IMR-90 (cell line): ENCODE results near the gene EYS. TPM values are rescaled to one million over a fixed set of nuclear protein-coding genes. Genes with fewer than 3 reads are reported as not detected.

Source experiments
- ATAC-seq: fragments of 200-7000 bp; cut with Tn5 transposase; 2 replicates; pipeline ENCODE4 v1.9.1; 2020; ENCODE audit warnings: low read depth, mild to moderate bottlenecking, moderate library complexity
- BruUV-seq: library from RNA; stranded (reverse); fragments of 400-500 nt; replicated peaks from 2 replicates; lab custom pipeline; 2021; lab: Mats Ljungman, UMichigan
- CTCF ChIA-PET: fragments of 300-600 bp; formaldehyde crosslinking; extraction: SDS; loops from one replicate; lab custom pipeline; 2021; ENCODE audit warnings: antibody characterized with exemption; lab: Yijun Ruan, JAX
- POLR2A ChIA-PET: fragments of 300-600 bp; sonication (Branson Sonifier 250); formaldehyde crosslinking; loops from one replicate; lab custom pipeline; 2022; ENCODE audit warnings: antibody characterized with exemption; ENCODE audit not compliant: unreplicated experiment; lab: Charles Lee
- DNase-seq: peaks from one replicate; pipeline ENCODE4 v3.0.0; 2013
- H2AFZ ChIP-seq: replicated peaks from 2 replicates; pipeline ENCODE3; 2013; ENCODE audit warnings: low read length, mild to moderate bottlenecking; ENCODE audit not compliant: poor library complexity
- H2AK5ac ChIP-seq: 2 replicates; pipeline ENCODE4 v1.6.1; 2013; ENCODE audit warnings: low read depth, low read length, inconsistent platforms
- H2AK9ac ChIP-seq: replicated peaks from 2 replicates; pipeline ENCODE3; 2013; ENCODE audit warnings: mild to moderate bottlenecking, low read depth, low read length, moderate library complexity; ENCODE audit not compliant: poor library complexity
- H2BK120ac ChIP-seq: 2 replicates; pipeline ENCODE4 v1.6.1; 2013; ENCODE audit warnings: low read depth, low read length, inconsistent platforms
- H2BK15ac ChIP-seq: 3 replicates; pipeline ENCODE4 v1.6.1; 2013; ENCODE audit warnings: low read depth, low read length, inconsistent platforms
- H2BK20ac ChIP-seq: 2 replicates; pipeline ENCODE4 v1.6.1; 2013; ENCODE audit warnings: low read depth, mild to moderate bottlenecking, inconsistent platforms, low read length, moderate library complexity
- H2BK5ac ChIP-seq: 2 replicates; pipeline ENCODE4 v1.6.1; 2013; ENCODE audit warnings: mild to moderate bottlenecking, low read depth, low read length, inconsistent platforms; ENCODE audit not compliant: poor library complexity, severe bottlenecking
- H3K14ac ChIP-seq: replicated peaks from 2 replicates; pipeline ENCODE4 v1.6.1; 2013; ENCODE audit warnings: low read depth, low read length, inconsistent platforms
- H3K18ac ChIP-seq: 2 replicates; pipeline ENCODE4 v1.6.1; 2013; ENCODE audit warnings: low read depth, low read length, control low read depth
- H3K23ac ChIP-seq: 2 replicates; pipeline ENCODE4 v1.6.1; 2013; ENCODE audit warnings: low read depth, low read length, inconsistent platforms
- H3K27ac ChIP-seq: 2 replicates; pipeline ENCODE4 v1.5.1; 2013; ENCODE audit warnings: mild to moderate bottlenecking, control low read depth, low read length; ENCODE audit not compliant: insufficient read depth
- H3K27me3 ChIP-seq: 2 replicates; pipeline ENCODE4 v1.6.1; 2013; ENCODE audit warnings: low read length; ENCODE audit not compliant: control insufficient read depth, insufficient read depth
- H3K36me3 ChIP-seq: 2 replicates; pipeline ENCODE4 v1.6.1; 2013; ENCODE audit warnings: low read length, mixed read lengths; ENCODE audit not compliant: control insufficient read depth, insufficient read depth
- H3K4ac ChIP-seq: 2 replicates; pipeline ENCODE4 v1.6.1; 2013; ENCODE audit warnings: low read depth, low read length, inconsistent platforms
- H3K4me1 ChIP-seq: 2 replicates; pipeline ENCODE4 v1.6.1; 2013; ENCODE audit warnings: low read length, mixed read lengths; ENCODE audit not compliant: control insufficient read depth, insufficient read depth
- H3K4me2 ChIP-seq: 2 replicates; pipeline ENCODE4 v1.6.1; 2013; ENCODE audit warnings: low read depth, mild to moderate bottlenecking, control low read depth, low read length, moderate library complexity
- H3K4me3 ChIP-seq: 2 replicates; pipeline ENCODE4 v1.5.1; 2013; ENCODE audit warnings: low read depth, mild to moderate bottlenecking, control low read depth, low read length, moderate library complexity; ENCODE audit not compliant: insufficient read depth
- H3K56ac ChIP-seq: 2 replicates; pipeline ENCODE4 v1.6.1; 2013; ENCODE audit warnings: low read length, inconsistent platforms; ENCODE audit not compliant: insufficient read depth; ENCODE audit errors: extremely low read depth
- H3K79me1 ChIP-seq, 2 experiments: 2 replicates each; pipeline ENCODE4 v1.6.1; 2013; ENCODE audit warnings: low read length in 2 of 2, inconsistent platforms in 1 of 2, low read depth in 1 of 2
- H3K9ac ChIP-seq: 2 replicates; pipeline ENCODE4 v1.6.1; 2013; ENCODE audit warnings: low read depth, low read length, control low read depth
- H3K9me1 ChIP-seq: 2 replicates; pipeline ENCODE4 v1.6.1; 2013; ENCODE audit warnings: low read length, inconsistent platforms; ENCODE audit not compliant: insufficient read depth
- H3K9me3 ChIP-seq: 2 replicates; pipeline ENCODE4 v1.6.1; 2013; ENCODE audit warnings: low read length; ENCODE audit not compliant: control insufficient read depth, insufficient read depth
- H4K20me1 ChIP-seq: 2 replicates; pipeline ENCODE4 v1.6.1; 2013; ENCODE audit warnings: low read length, inconsistent platforms; ENCODE audit not compliant: insufficient read depth
- H4K5ac ChIP-seq: 2 replicates; pipeline ENCODE4 v1.6.1; 2013; ENCODE audit warnings: mild to moderate bottlenecking, low read depth, low read length, control low read depth
- H4K8ac ChIP-seq, 2 experiments: 2 replicates each; pipeline ENCODE4 v1.6.1; 2013; ENCODE audit warnings: low read depth in 2 of 2, low read length in 2 of 2, control low read depth in 1 of 2, inconsistent platforms in 1 of 2
- H4K91ac ChIP-seq: 2 replicates; pipeline ENCODE4 v1.6.1; 2013; ENCODE audit warnings: low read depth, low read length, inconsistent platforms; ENCODE audit not compliant: insufficient read depth
- MAFK ChIP-seq: IDR thresholded peaks from 2 replicates; pipeline ENCODE4 v1.6.1; 2012; ENCODE audit warnings: low read depth, low read length, improper control_type of control experiment
- RAD21 ChIP-seq: IDR thresholded peaks from 2 replicates; pipeline ENCODE4 v1.6.1; 2012; ENCODE audit warnings: low read length, improper control_type of control experiment
- RFX5 ChIP-seq: IDR thresholded peaks from 2 replicates; pipeline ENCODE4 v1.8.0; 2012; ENCODE audit warnings: low read depth, mild to moderate bottlenecking, low read length, moderate library complexity
- USF2 ChIP-seq: fragments of 150-350 bp; IDR thresholded peaks from 2 replicates; pipeline ENCODE4 v1.6.1; 2017; ENCODE audit warnings: mild to moderate bottlenecking, antibody characterized with exemption, low read length, low read depth
- WGBS, 2 experiments: methylation state at CpG; one replicate each; pipeline versions ENCODE4 v1.1.5 to v1.1.7; 2013; ENCODE audit warnings: missing lambda C conversion rate in 2 of 2; ENCODE audit not compliant: insufficient read length in 1 of 2; ENCODE audit errors: extremely low coverage in 2 of 2; 5-methylcytosine and 5-hydroxymethylcytosine counted together
- dilution Hi-C: fragments of 300-500 bp; cut with HindIII; formaldehyde crosslinking; loops from one replicate; pipeline ENCODE4 v1.14.3; 2018; ENCODE audit warnings: low sequenced_read_pairs; ENCODE audit not compliant: unreplicated experiment
- in situ Hi-C: fragments of 300-500 bp; cut with MboI; formaldehyde crosslinking; loops from 3 replicates; pipeline ENCODE4 v1.14.3; 2019; ENCODE audit warnings: low sequenced_read_pairs, inconsistent platforms, mixed read lengths
- intact Hi-C: fragments of 100-400 bp; cut with micrococcal nuclease; formaldehyde crosslinking; loops from 2 replicates; pipeline ENCODE4 v1.10.0; 2022
- polyA plus RNA-seq, 3 experiments: library from polyadenylated mRNA; depleted of rRNA; stranded (reverse); fragments of >200 nt; gene quantifications; 2 replicates each; pipeline ENCODE4 v1.2.3, GENCODE V29; 2012; ENCODE audit warnings: low replicate concordance in 1 of 3
- total RNA-seq: library from RNA; depleted of rRNA; stranded (reverse); fragments of >200 nt; gene quantifications from 2 replicates; pipeline ENCODE4 v1.2.3, GENCODE V29; 2012

EYS gene
- total and polyA plus RNA-seq, 2 of the 4 experiments (the other 2 are of a cell fraction): under 0.01 TPM; not detected in 1

GRCh38 chr6:65452333-65452732 is 254.7 kb downstream of the EYS start:
- WGBS, 2 experiments: no CpG with 5 or more reads among the region's 1 CpG
- in situ Hi-C loops: no loop called here
- no peak for ATAC-seq

More at GRCh38 chr6:65452333-65452732, 254.7 kb downstream of the EYS start:
- Histone ChIP-seq H3K27me3 (no peaks in the 10 kb centered on the region), H4K8ac (no peak overlapping the region), H3K56ac (no peak overlapping the region), H3K23ac (no peak overlapping the region), H3K4ac (no peak overlapping the region), H3K27ac (no peak overlapping the region), H3K4me3 (no peak overlapping the region), H3K18ac (no peak overlapping the region), H2BK20ac (no peak overlapping the region), H3K9me1 (no peaks in the 10 kb centered on the region), H3K9me3 (peaks cover 2% of the 10 kb centered on the region; the same call in 1 of the 2 replicates), H3K4me2 (no peak overlapping the region), H2BK15ac (no peak overlapping the region), H2BK120ac (no peak overlapping the region), H4K5ac (no peak overlapping the region), H2AK9ac (no peak overlapping the region), H3K14ac (no peak overlapping the region), H3K36me3 (no peaks in the 10 kb centered on the region), H4K91ac (no peak overlapping the region), H2AK5ac (no peak overlapping the region), H3K4me1 (no peaks in the 10 kb centered on the region), H2BK5ac (no peak overlapping the region), H3K79me1 (no peaks in the 10 kb centered on the region), H4K20me1 (no peaks in the 10 kb centered on the region), H3K9ac (no peak overlapping the region), H2AFZ (no peak overlapping the region)
- intact Hi-C loops: no loop called here
- POLR2A ChIA-PET: no interaction called here
- TF ChIP-seq RFX5 (no peak), RAD21 (no peak), MAFK (no peak), USF2 (no peak)
- CTCF ChIA-PET: no interaction called here
- DNase-seq: no peak
- dilution Hi-C loops: no loop called here
- BruUV-seq: no TSS peak
